Putamen (tissue), 1 donor: ENCODE measurements around the gene TRIM74.
"Not testable (repeated sequence)": the region's sequence is repeated elsewhere in the genome, so short reads cannot be mapped to it uniquely, and the experiment has no call there.

Source experiments
- DNase-seq: peaks from one replicate; pipeline ENCODE4 v3.0.0-alpha.2; 2016; ENCODE audit warnings: low spot score

The TRIM74 gene

DNA sequence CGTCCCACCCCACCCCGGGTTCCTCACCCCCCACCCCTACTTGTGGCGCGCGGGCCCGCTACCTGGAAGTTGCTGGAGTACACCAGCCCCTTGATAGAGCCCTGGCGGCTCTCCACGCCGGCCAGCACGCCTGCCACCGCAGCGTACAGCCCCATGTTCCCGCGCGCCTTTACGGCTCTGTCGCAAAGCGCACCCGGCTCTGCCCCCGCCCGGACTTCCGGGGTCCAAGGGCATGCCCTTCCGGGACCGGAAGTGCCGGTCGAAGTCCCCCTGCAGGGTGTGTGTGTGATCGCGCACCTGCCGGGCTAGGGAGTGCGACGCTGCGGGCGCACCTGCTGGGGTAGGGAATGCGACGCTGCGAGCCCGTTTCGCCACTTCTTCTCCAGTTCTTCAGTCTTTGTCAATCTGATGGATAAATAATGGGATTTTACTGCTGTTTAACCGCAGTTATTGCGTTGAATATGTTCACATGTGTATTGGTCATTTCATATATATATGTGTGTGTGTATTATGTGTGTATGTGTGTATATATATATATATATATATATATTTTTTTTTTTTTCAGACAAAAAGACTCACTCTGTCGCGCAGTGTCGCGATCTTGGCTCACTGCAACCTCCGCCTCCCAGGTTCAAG lies 14.6 kb downstream of the TRIM74 start:
- DNase-seq = not testable (repeated sequence)

DNA sequence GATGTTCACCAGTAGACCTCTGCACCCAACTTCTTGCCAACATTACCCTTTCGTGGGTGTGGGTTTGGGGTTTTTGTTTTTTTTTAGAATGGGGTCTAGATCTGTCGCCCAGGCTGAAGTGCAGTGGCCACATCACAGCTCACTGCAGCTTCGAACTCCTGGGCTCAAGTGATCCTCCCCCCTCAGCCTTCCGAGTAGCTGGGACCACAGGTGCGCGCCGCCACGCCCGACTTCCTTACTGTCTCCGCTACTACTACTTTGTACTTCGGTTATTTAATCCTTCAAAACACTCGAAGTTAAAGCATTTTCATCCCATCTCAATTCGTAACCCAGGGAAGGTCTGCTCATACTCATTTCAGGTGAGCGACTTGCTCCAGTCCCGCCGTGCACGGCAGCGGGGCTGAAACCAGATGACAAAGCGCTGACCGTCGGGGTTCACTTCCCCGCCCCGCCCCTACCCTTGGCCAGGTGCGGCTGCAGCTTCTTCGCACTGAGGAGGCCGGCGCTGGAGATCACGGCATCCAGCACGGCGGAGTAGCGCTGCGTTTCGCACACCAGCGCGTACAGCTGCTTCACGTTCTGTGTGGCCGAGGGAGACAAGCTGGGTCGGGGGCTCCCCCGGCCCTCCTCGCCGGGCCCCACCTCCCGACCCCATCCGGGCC lies 15.2 kb downstream of the TRIM74 start:
- DNase-seq = not testable (repeated sequence)

GRCh38 chr7:72950432-72950831 lies 18.8 kb downstream of the TRIM74 start:
- DNase-seq = not testable (repeated sequence)

DNA sequence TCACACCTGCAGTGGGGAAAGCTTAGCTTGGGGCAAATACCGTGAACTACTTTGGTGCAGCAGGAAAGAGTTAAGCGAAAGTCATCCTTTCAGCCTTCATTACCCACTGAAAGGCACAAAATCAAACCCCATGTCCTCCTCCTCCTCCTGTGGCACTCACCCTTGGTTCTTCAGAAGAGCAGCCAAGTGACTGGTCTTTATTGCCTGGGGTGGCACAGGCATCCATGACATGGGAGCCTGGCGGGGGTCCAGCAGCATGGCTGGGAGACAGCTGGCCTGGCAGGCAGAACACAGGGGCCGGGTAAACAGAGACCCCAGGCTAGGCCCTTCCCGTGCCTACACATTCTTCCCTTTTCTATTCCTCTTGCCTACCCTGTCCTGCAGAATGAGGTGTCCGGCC lies 19.6 kb downstream of the TRIM74 start:
- DNase-seq = not testable (repeated sequence)

DNA sequence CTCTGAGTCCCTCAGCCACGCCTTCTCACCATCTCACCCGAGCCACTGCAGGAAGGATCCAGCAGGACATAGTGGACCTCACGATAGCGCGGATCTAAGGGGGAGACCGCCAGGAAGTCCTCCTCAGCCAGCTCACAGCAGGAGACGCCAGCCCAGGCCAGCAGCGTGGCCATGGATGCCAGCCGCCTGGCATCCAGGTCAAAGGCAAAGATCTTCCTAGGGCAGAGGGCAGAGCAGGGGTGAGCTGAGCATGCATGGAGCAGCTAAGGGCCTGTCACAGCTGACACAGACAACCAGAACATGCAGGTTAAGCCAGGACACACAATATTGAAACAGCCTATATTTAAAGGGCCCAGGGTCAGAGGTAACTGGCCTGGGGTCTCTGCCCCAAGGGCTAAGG lies 20.0 kb downstream of the TRIM74 start:
- DNase-seq = not testable (repeated sequence)

DNA sequence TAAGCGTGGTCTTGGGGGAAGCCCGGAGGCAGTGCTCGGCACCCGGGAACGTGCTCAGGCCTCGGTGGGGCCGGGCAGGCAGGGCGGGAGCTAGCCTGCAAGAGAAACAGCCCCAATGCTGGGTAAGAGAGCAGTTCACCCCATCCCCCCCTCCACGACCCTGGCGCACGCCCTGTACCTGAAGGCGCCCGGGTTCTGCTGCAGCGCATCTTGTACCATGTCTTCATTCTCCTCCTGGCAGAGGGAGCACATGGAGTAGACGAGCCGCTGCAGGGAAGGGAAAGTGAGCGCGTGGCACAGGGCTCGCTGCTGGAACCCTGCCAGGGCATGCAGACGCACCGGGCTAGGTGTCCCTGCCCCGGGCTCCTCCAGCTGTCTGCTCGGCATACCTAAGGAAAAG lies 20.6 kb downstream of the TRIM74 start:
- DNase-seq = not testable (repeated sequence)

- DNase-seq = not testable (repeated sequence)
Observed at GRCh38 chr7:72946130-72946745, 23.0 kb downstream of the TRIM74 start.

GRCh38 chr7:72945597-72945996 lies 23.7 kb downstream of the TRIM74 start:
- DNase-seq = not testable (repeated sequence)

GRCh38 chr7:72944937-72945336 lies 24.3 kb downstream of the TRIM74 start:
- not testable (repeated sequence) for DNase-seq

GRCh38 chr7:72942956-72943355 lies 26.3 kb downstream of the TRIM74 start:
- DNase-seq = not testable (repeated sequence)

DNA sequence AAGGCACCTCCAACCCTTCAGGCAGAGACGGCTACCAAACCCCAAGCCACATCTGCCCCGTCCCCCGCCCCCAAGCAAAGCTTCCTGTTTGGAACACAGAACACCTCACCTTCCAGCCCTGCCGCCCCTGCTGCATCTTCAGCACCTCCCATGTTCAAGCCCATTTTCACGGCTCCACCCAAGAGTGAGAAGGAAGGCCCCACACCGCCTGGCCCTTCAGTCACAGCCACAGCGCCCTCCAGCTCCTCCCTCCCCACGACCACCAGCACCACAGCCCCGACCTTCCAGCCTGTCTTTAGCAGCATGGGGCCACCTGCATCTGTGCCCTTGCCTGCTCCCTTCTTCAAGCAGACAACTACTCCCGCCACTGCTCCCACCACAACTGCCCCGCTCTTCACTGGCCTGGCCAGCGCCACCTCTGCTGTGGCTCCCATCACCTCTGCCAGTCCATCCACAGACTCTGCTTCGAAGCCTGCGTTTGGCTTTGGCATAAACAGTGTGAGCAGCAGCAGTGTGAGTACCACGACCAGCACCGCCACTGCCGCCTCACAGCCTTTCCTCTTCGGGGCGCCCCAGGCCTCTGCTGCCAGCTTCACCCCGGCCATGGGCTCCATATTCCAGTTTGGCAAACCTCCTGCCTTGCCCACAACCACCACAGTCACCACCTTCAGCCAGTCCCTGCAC lies 27.1 kb downstream of the TRIM74 start:
- not testable (repeated sequence) for DNase-seq

DNA sequence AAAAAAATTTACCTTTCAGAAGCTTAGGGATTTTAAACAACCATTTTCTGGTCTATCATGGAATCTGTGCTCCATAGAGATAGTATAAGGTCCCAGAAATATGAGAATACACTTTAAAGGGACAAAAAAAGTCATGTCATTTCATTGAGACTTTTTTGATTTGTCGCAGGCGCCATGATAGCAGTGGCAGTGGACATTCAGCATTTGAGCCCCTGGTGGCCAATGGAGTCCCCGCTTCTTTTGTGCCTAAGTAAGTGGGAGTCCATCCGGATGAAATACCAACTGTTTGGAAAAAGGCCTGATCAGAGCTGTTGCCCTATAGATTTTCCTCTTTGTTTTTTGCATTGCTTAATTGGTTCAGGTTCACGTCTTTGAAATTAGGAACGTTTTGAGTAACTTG lies 41.0 kb downstream of the TRIM74 start:
- not testable (repeated sequence) for DNase-seq

DNA sequence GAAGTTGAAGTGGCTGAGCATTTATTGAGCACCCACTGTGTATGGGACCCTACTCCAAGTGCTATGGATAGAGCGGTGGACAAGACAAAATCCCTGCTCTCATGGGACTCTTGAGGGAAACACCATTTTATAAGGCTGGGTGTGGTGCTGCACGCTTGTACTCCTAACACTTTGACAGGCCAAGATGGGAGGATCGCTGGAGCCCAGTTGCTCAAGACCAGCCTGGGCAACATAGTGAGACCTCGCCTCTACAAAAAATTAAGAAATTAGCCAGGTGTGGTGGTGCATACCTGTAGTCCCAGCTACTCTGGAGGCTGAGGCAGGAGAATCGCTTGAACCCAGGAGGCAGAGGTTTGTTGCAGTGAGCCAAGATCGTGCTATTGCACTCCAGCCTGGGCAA lies 41.5 kb downstream of the TRIM74 start:
- not testable (repeated sequence) for DNase-seq

DNA sequence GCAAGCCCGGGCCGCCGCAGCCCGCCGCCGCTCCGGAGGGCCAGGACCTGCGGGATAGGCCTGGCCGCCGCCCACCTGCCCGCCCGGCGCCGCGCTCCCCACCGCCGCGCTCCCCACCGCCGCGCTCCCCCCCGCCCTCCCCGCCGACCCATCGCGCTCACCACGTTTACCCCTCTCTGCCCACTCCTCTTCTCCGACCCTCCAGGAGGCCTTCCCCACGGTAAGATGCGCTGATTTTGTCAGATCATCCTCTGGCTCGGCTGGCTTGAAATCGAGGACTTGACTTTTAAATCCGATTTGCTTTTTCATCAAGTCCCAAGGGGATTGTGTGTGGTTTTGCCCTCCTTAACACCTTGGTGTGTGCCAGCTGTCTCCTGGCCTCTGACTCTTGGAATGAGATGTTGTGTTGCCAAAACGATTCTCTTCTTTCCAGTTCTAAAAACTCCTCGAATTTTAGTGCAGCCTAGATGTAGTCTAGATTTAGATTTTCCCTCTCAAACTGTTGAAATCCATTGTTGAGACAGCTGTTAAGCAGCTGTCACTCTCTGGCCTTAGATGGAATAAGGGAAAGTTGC lies 43.6 kb downstream of the TRIM74 start:
- DNase-seq = no peak

DNA sequence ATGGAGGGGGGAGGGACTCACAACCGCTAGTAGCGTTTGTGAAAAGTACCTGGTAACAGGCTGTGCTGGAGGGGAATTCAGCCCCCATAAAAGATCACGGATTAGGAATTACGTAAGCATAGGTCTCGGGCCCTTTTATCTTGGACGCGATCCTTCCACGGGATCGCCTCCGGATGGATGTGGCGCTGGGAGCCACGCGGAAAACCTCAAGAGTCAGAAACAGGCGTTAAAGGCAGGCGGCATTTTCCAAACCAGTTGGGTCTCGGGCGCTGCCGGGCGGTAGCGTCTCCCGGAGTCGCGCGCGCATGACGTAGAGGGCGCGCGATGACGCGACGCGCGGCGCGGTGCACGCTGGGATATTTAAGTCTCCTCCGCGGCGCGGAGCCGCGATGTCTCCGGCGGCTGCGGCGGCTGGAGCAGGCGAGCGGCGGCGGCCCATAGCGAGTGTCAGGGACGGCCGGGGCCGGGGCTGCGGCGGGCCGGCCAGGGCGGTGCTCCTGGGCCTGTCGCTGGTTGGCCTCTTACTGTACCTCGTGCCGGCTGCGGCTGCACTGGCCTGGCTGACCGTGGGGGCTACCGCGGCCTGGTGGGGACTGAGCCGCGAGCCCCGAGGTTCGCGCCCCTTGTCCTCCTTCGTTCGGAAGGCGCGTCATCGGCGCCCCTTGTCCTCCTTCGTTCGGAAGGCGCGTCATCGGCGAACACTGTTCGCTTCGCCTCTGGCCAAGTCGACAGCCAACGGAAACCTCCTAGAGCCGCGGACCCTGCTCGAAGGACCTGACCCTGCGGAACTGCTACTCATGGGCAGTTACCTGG lies 44.3 kb downstream of the TRIM74 start, which contains the start of gene POM121:
Gene POM121, plus strand, starts transcription at position 363 of the 813 bp plus-strand sequence. Its CDS starts 27 bp downstream, at position 390.
- peak; percentile 78 for DNase-seq

GRCh38 chr7:72924386-72924732 lies 44.9 kb downstream of the TRIM74 start:
- no peak for DNase-seq

DNA sequence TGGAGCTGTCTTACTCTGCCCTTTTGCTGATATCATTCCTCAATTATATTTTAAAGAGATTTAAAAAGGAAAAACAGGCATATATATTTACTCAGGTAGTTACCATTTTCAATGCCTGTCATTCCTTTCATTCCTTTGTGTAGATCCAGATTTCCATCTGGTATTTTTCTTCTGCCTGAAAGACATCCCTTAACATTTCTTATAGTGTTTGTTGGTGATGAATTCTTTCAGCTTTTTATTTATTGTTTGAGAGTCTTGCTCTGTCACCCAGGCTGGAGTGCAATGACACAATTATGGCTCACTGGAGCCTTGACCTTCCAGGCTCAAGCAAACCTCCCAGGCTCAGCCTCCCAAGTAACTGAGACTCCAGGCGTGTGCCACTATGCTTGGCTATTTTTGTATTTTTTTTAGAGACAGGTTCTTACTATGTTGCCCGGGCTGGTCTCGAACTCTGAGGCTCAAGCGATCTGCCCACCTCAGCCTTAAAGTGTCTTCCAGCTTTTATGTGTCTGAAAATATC lies 50.0 kb downstream of the TRIM74 start:
- no peak for DNase-seq

DNA sequence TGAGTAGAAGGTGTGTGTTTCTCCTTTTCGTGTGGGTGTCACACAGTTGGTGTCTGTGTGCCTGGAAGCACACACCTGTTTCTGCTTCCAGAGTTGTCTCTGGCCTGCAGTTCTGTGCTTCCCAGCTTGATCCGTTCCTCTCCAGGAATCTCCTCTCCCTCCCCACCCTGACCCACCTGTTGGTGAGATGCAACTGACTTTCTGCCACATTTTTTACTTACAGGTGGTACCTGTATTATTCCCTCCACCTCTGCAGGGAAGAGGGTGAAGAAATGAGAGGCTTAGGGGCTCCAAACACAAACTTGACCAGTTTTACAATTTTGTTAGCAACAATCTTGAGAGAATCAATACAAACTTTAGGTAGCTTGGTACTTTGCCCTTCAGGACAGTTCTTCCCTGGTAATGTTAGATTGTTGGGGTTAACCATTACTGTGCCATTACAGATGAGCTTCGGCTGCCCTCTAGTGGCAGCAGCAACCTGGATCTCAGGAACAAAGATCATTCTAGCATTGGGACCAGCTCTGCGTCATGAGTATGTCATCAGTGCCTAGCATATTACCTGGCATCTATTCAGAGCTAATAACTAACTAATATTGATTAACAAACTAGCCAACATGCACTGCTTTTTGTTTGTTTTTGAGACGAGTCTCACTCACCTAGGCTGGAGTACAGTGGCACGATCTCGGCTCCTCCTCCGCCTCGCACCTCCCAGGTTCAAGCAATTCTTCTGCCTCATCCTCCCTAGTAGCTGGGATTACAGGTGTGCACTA lies 54.3 kb downstream of the TRIM74 start:
- not testable (repeated sequence) for DNase-seq

GRCh38 chr7:72913750-72914149 lies 55.5 kb downstream of the TRIM74 start:
- DNase-seq = not testable (repeated sequence)

DNA sequence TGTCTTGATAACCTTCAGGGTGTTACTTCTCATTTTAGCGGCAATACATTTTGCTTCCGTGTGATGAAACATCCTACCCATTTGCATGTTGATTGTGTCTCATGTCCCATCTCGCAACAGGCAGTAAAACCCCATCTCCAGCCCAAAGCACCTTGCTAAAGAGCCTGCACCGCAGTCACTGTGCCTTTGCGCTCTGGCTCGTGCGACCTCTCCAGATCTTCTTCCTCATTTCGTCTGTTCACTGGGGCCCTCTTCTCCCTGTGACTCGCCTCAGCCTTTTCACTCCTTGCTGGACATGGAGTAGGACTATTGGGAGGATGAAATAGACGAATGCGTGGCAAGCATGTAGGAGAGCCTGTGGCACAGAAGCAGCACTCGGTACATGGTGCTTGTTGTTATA lies 57.9 kb downstream of the TRIM74 start:
- not testable (repeated sequence) for DNase-seq
